ENCODE measurements around the gene ERLIN1. TPM values are rescaled to one million over a fixed set of nuclear protein-coding genes. Genes with fewer than 3 reads are reported as not detected.
A peak's percentile ranks its signal among the peaks of the same experiment; 100 is the strongest.
"Not testable (repeated sequence)": the region's sequence is repeated elsewhere in the genome, so short reads cannot be mapped to it uniquely, and the experiment has no call there.

The ERLIN1 gene
- total RNA-seq, 2 donors from 2014 or later: 15.1 to 17.8 TPM

DNA sequence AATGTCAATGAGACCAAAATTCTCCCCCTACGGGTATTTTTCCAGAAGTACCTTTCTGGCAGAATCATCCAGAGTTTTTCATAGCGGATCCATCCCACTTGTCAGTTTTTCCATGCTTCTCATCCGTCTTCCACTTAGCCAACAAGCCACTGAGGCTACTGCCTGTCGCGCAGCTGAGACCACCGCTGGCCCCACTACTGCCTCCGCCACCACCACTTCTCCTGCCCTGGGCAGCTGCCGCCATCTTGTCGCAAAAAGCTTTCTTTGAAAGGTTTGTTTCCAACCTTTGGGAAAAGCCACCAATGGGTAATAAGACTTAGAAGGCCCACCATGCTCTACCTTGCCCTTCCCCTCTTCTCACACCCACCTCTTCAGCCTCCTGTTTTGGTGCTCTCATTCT lies 42.1 kb downstream of the ERLIN1 start:
- Mint-ChIP-seq H3K9me3 (no peaks in the 10 kb centered on the region), H3K27ac (no peak overlapping the region), H3K27me3 (ENCODE audit: low read depth) (peaks cover 46% of the 10 kb centered on the region), H3K36me3 (ENCODE audit: insufficient read depth in 2 of 2) (no peaks in the 10 kb centered on the region), H3K4me1 (ENCODE audit: low read depth) (peaks cover 7% of the 10 kb centered on the region), H3K4me3 (no peak overlapping the region)
- no peak for ATAC-seq (replicated peaks in 1 of 2)
- no peak for DNase-seq

DNA sequence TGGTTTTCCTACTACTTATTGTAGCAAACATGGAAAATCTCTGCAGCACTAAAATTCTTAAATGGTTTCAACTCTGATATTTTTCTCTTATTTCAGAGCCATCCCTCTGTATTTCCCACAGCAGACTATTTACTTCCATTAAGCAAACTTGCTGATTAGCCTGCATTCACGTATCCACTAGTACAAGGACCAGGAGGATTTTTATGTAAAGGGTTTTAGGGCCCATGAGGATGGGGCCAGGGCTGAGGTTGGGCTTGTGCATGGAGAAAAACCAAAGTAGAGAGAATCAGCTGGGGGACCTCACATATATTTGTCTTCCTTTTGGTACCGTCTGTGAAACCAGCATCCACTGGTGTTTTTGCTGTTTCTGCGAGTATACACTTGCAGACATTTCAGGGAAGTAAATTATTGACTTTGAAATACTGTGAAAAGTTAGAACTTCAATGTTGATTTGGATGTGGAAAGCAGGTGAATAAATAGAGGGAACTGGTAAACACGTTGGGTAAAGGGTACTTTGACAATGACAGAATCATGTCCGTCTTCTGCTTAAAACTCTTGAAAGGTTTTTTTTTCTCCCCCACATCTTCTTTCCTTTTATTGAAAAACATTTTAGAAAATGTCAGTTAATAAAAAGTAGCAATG lies 44.3 kb downstream of the ERLIN1 start:
- no peaks in the 10 kb centered on the region for H3K9me3 Mint-ChIP-seq
- no peak overlapping the region for H3K27ac Mint-ChIP-seq
- ATAC-seq (replicated peaks in 1 of 2) (no peak), DNase-seq (no peak)
- H3K27me3 Mint-ChIP-seq (ENCODE audit: low read depth): peaks cover 45% of the 10 kb centered on the region
- no peaks in the 10 kb centered on the region for H3K36me3 Mint-ChIP-seq (ENCODE audit: insufficient read depth in 2 of 2)
- H3K4me1 Mint-ChIP-seq (ENCODE audit: low read depth): no peaks in the 10 kb centered on the region
- H3K4me3 Mint-ChIP-seq: no peak overlapping the region

DNA sequence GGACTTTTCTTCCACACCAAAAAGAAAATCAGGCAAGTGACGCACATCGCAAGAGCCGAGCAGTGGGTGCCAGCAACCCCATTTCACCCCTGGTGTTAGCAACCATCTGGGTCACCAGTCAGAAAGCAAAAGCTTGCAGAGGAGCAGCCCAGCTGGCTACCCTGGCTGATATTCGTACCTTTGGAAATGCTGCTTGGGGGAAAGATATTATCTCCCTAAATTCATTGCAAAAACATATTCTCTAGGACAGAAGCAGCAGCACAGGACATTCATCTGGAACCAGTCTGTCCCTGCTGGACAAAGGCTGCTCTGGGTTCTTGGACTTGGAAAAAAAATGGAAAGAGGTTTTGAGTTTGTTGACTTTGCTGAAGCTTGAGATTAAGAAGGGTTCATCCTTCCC lies 45.8 kb downstream of the ERLIN1 start:
- Mint-ChIP-seq H3K4me1 (ENCODE audit: low read depth) (no peaks in the 10 kb centered on the region), H3K36me3 (ENCODE audit: insufficient read depth in 2 of 2) (no peaks in the 10 kb centered on the region), H3K4me3 (no peak overlapping the region), H3K9me3 (peaks cover 0 to 2% of the 10 kb centered on the region in 2 donors), H3K27ac (no peak overlapping the region), H3K27me3 (ENCODE audit: low read depth) (peaks cover 53% of the 10 kb centered on the region)
- ATAC-seq (replicated peaks in 1 of 2) (no peak), DNase-seq (no peak)

DNA sequence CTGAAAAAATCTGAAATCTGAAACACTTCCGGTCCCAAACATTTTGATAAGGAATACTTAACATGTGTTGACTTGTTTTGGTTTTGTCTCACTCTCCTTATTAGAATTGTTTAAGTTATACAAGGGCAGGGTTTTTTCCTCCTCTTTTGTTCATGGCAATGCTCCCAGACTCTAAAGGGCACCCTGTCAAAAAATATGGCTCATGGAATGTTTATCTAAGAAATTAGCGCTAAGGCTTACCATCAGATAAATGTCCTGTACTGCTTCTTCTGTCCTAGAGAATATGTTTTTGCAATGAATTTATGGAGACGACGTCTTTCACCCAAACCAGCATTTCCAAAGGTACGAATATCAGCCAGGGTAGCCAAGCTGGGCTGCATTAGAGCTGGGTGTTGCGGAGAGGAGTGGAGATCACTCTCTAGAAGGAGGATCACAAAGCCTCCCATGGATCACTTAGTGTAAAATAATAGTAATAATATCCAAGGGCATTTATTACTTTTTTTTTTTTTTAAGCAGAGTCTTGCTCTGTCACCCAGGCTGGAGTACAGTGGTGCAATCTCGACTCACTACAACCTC lies 46.8 kb downstream of the ERLIN1 start:
- DNase-seq (no peak), ATAC-seq (replicated peaks in 1 of 2) (no peak)
- Mint-ChIP-seq H3K27ac (no peak overlapping the region), H3K4me3 (no peak overlapping the region), H3K9me3 (peaks cover 0 to 2% of the 10 kb centered on the region in 2 donors), H3K36me3 (ENCODE audit: insufficient read depth in 2 of 2) (peaks cover 0 to 1% of the 10 kb centered on the region in 2 donors), H3K27me3 (ENCODE audit: low read depth) (peaks cover 47% of the 10 kb centered on the region), H3K4me1 (ENCODE audit: low read depth) (peaks cover under 1% of the 10 kb centered on the region)

DNA sequence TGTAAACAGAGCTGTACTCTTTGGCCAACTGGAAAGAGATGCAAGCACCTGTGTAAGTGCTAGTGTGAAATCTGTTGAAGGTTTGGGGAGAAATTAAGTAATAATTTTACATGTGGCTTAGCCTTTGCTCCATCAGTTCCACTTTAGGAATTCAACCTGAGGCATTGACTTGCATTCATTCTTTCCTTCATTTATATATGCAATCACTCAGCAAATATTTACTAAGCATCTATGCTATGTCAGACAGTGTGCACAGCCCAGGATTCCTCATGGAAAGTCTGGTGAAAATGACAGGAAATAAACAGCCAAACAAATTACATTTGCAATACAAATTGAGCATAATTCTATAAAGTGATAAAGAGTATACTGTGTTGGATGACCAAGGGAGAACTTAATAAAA lies 50.3 kb downstream of the ERLIN1 start:
- no peak overlapping the region for H3K4me3 Mint-ChIP-seq
- H3K9me3 Mint-ChIP-seq: peaks cover 0 to 5% of the 10 kb centered on the region in 2 donors
- H3K36me3 Mint-ChIP-seq (ENCODE audit: insufficient read depth in 2 of 2): peaks cover 0 to 1% of the 10 kb centered on the region in 2 donors
- H3K27ac Mint-ChIP-seq: no peak overlapping the region
- DNase-seq (no peak), ATAC-seq (replicated peaks in 1 of 2) (no peak)
- peaks cover 45% of the 10 kb centered on the region for H3K27me3 Mint-ChIP-seq (ENCODE audit: low read depth)
- peaks cover 4% of the 10 kb centered on the region for H3K4me1 Mint-ChIP-seq (ENCODE audit: low read depth)

DNA sequence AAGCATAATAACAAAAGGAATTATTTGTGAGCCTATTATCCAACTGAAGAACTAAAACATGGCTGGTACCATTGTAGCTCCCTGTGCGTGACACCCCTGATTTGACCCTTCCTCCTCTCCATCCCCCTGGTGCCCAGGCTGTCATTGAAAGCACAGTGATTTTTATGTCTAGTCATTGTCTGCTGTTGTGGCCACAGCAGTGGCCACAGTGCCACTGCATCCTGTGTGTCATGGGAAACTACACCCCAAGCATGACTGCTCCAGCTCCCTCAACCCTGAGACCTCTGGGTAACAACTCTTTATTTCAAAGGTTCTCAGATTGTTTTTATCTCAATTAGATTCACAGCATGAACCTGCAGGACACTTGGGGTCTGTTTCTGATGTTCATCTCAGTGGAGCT lies 52.0 kb downstream of the ERLIN1 start:
- Mint-ChIP-seq H3K4me1 (ENCODE audit: low read depth) (peaks cover 4% of the 10 kb centered on the region), H3K36me3 (ENCODE audit: insufficient read depth in 2 of 2) (peaks cover 0 to 1% of the 10 kb centered on the region in 2 donors), H3K4me3 (no peak overlapping the region), H3K9me3 (peaks cover 0 to 5% of the 10 kb centered on the region in 2 donors), H3K27me3 (ENCODE audit: low read depth) (peaks cover 39% of the 10 kb centered on the region), H3K27ac (no peak overlapping the region)
- DNase-seq (no peak), ATAC-seq (replicated peaks in 1 of 2) (peak in 1 of 2 donors; percentile 49)

DNA sequence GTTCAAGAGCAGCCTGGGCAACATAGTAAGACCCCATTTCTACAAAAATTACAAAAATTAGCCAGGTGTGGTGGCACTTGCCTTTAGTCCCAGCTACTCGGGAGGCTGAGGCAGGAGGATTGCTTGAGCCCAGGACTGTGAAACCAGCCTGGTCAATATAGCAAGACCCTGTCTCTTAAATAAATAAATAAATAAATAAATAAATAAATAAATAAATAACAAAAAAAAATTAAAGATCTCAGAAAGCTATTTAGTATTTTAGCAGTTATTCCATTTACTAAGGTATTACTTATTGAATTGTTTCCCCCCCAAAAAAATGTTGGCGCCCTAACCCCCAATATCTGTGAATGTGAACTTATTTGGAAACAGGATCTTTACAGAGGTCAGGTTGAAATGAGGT lies 53.4 kb downstream of the ERLIN1 start:
- ATAC-seq (replicated peaks in 1 of 2): no peak
- Mint-ChIP-seq H3K27ac (no peak overlapping the region), H3K27me3 (ENCODE audit: low read depth) (peaks cover 45% of the 10 kb centered on the region)

DNA sequence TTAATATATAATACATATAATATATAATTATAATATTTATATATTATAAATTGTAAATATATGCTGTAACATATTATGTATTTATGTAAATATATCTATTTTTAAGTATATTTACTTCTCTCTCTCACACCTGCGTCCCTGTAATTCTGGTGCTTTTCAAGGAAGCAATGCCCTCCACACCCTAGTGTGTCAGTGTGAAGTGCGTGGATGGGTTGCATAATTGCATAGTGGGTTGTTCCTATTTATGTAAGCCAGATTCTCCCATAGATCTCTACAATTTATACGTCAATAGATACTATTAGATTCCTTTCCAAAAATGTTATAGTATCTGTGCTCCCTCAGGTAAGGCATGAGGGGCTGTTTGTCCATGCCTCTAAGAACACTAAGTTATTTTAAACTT lies 54.3 kb downstream of the ERLIN1 start:
- no peak overlapping the region for H3K4me3 Mint-ChIP-seq
- ATAC-seq (replicated peaks in 1 of 2): no peak
- peaks cover 41% of the 10 kb centered on the region for H3K27me3 Mint-ChIP-seq (ENCODE audit: low read depth)
- peaks cover 4% of the 10 kb centered on the region for H3K4me1 Mint-ChIP-seq (ENCODE audit: low read depth)
- peaks cover 0 to 5% of the 10 kb centered on the region in 2 donors for H3K9me3 Mint-ChIP-seq
- H3K27ac Mint-ChIP-seq: no peak overlapping the region
- DNase-seq: no peak
- H3K36me3 Mint-ChIP-seq (ENCODE audit: insufficient read depth in 2 of 2): peaks cover 0 to 1% of the 10 kb centered on the region in 2 donors

More for the DNA sequence above, 53.4 kb downstream of the ERLIN1 start:
- peaks cover 0 to 5% of the 10 kb centered on the region in 2 donors for H3K9me3 Mint-ChIP-seq
- peaks cover 0 to 1% of the 10 kb centered on the region in 2 donors for H3K36me3 Mint-ChIP-seq (ENCODE audit: insufficient read depth in 2 of 2)
- H3K4me3 Mint-ChIP-seq: no peak overlapping the region
- DNase-seq: no peak
- H3K4me1 Mint-ChIP-seq (ENCODE audit: low read depth): peaks cover 4% of the 10 kb centered on the region

DNA sequence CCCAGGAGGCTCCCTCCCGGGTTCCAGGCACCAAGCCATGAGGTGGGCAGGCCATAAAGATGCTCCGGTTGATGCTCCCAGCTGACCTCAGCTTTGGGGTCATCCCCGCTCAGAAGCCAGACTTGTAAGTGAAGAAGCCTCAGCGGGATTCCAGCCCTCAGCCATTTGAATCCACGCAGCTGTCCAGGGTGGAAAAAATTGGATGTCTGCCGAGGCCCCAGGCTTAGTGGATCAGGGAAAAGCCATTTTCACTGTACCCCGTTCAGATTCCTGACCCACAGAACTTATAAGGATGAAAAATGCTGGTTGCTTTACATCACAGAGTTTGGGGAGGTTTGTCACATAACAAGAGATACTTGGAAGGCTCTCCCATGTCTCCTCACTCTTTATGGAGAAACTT lies 55.0 kb downstream of the ERLIN1 start:
- H3K4me3 Mint-ChIP-seq: no peak overlapping the region
- peaks cover 4% of the 10 kb centered on the region for H3K4me1 Mint-ChIP-seq (ENCODE audit: low read depth)
- H3K27me3 Mint-ChIP-seq (ENCODE audit: low read depth): peaks cover 38% of the 10 kb centered on the region
- H3K36me3 Mint-ChIP-seq (ENCODE audit: insufficient read depth in 2 of 2): peaks cover 0 to 1% of the 10 kb centered on the region in 2 donors
- peaks cover 0 to 5% of the 10 kb centered on the region in 2 donors for H3K9me3 Mint-ChIP-seq
- H3K27ac Mint-ChIP-seq: no peak overlapping the region
- ATAC-seq (replicated peaks in 1 of 2) (no peak), DNase-seq (no peak)

DNA sequence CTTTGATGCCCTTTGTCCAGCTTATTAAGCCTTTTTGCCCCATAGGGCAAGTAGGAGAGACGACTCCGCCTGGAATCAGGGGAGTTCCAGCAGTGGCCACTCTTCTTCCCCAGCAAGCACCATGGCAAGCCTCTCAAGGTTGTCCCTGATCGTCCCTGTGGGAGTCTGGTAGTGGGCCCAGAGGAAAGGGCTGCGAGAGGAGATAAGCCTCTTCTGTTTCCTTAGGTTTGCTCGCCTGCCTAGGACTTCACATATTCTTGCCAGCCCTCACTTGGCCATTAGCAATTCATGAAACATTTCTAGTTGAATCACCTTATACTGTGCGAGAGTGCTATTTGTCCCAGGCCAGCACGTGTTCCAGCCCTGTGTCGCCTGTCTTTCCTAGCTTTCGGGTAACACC lies 56.4 kb downstream of the ERLIN1 start:
- Mint-ChIP-seq H3K27me3 (ENCODE audit: low read depth) (peaks cover 33% of the 10 kb centered on the region), H3K9me3 (peaks cover 0 to 3% of the 10 kb centered on the region in 2 donors), H3K4me1 (ENCODE audit: low read depth) (peaks cover 4% of the 10 kb centered on the region), H3K36me3 (ENCODE audit: insufficient read depth in 2 of 2) (no peaks in the 10 kb centered on the region), H3K27ac (no peak overlapping the region), H3K4me3 (no peak overlapping the region)
- no peak for DNase-seq
- ATAC-seq (replicated peaks in 1 of 2): no peak

DNA sequence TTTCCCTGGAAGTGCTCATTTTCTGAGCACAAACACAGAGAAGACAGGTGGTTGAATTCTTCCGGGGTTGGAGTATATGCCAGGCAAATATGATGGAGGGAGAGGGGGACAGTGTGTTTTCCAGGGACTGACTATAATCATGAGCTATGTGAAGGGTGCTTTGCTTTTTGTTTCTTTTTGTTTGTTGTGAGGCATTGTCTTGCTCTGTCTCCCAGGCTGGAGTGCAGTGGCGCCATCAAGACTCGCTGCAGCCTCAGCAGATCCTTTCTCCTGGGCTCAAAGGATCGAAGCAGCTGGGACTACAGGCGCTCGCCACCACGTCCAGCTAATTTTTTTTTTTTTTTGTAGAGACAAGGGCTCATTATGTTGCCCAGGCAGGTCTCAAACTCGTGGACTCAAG lies 56.9 kb downstream of the ERLIN1 start:
- Mint-ChIP-seq H3K9me3 (peaks cover 0 to 2% of the 10 kb centered on the region in 2 donors), H3K27ac (no peak overlapping the region), H3K4me1 (ENCODE audit: low read depth) (peaks cover 5% of the 10 kb centered on the region), H3K4me3 (no peak overlapping the region), H3K36me3 (ENCODE audit: insufficient read depth in 2 of 2) (no peaks in the 10 kb centered on the region), H3K27me3 (ENCODE audit: low read depth) (peaks cover 35% of the 10 kb centered on the region)
- ATAC-seq (replicated peaks in 1 of 2): no peak
- no peak for DNase-seq

DNA sequence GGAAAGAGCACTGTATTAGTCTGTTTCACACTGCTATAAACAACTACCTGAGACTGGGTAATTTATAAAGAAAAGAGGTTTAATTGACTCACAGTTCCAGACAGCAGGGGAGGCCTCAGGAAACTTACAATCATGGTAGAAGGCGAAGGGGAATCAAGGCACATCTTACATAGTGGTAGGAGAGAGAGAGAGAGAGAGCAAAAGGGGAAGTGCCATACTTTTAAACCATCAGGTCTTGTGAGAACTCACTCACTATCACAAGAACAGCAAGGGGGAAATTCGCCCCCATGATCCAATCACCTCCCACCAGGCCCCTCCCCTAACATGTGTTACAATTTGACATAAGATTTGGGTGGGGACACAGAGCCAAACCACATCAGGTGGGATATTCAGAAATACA lies 60.5 kb downstream of the ERLIN1 start:
- not testable (repeated sequence) for H3K4me3 Mint-ChIP-seq; DNase-seq; H3K36me3 Mint-ChIP-seq (ENCODE audit: insufficient read depth in 2 of 2); ATAC-seq (replicated peaks in 1 of 2); H3K9me3 Mint-ChIP-seq
- Mint-ChIP-seq H3K27ac (peak overlapping the region; percentile 25), H3K4me1 (ENCODE audit: low read depth) (peaks cover 12% of the 10 kb centered on the region), H3K27me3 (ENCODE audit: low read depth) (peaks cover 24% of the 10 kb centered on the region)

DNA sequence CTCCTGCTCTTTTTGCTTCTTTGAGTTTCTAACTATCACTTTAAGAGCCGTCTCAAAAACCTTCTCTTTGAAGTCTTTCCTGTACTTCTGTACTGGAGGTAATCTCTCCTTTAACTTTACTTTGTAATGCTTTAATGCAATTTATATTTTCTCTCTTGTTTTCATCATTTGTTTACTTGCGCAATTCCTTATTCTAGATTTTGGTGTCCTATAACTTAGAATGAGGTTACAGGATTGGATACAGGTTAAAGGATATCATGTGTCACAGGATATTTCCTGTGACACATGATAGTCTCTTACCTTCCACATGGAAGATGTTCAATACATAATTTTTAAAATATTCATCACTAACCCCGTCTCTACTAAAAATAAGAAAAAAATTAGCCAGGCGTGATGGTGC lies 61.7 kb downstream of the ERLIN1 start:
- DNase-seq: no peak
- no peak for ATAC-seq (replicated peaks in 1 of 2)

DNA sequence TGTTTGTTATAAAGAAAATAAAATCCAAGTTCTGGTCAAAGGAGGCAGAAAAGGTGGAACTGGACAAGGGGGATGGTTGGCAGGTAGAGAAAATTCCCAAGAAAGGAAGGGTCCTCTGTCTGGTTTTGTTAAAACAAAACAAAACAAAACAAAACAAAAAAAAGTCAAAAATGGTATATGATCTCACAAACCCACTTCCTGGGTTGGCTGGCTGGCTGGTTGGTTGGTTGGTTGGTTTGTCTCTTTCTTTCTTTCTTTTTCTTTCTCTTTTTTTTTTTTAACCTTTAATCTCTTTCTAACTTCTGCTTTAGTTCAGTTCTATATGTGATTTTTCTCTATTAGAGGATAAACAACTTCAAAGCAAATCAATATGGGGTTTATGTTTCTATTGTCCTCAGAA lies 63.0 kb downstream of the ERLIN1 start:
- Mint-ChIP-seq H3K9me3 (no peaks in the 10 kb centered on the region), H3K27ac (peak overlapping the region; percentile 73), H3K4me3 (peak overlapping the region in 1 of 2 donors; percentile 64), H3K4me1 (ENCODE audit: low read depth) (peaks cover 12% of the 10 kb centered on the region), H3K36me3 (ENCODE audit: insufficient read depth in 2 of 2) (no peaks in the 10 kb centered on the region), H3K27me3 (ENCODE audit: low read depth) (peaks cover 23% of the 10 kb centered on the region)
- no peak for DNase-seq
- ATAC-seq (replicated peaks in 1 of 2): no peak

More for the DNA sequence above, 61.7 kb downstream of the ERLIN1 start:
- peaks cover 12% of the 10 kb centered on the region for H3K4me1 Mint-ChIP-seq (ENCODE audit: low read depth)
- no peak overlapping the region for H3K27ac Mint-ChIP-seq
- H3K36me3 Mint-ChIP-seq (ENCODE audit: insufficient read depth in 2 of 2): no peaks in the 10 kb centered on the region
- H3K4me3 Mint-ChIP-seq: no peak overlapping the region
- peaks cover 32% of the 10 kb centered on the region for H3K27me3 Mint-ChIP-seq (ENCODE audit: low read depth)
- H3K9me3 Mint-ChIP-seq: no peaks in the 10 kb centered on the region
